SU-DHL-6 (cell line): ENCODE data around the gene TNFAIP8L1.

ENCODE experiments used
- CTCF ChIP-seq: fragments of 200-600 bp; sonication (generic); IDR thresholded peaks from one replicate; pipeline ENCODE4 v1.5.1; 2017; ENCODE audit warnings: antibody characterized with exemption, mild to moderate bottlenecking, low read length, moderate library complexity; ENCODE audit not compliant: insufficient read depth, poor library complexity, severe bottlenecking
- EZH2phosphoT487 ChIP-seq: fragments of 200-600 bp; sonication (generic), shearing (Covaris generic); conservative IDR thresholded peaks from 2 replicates; pipeline ENCODE4 v1.6.1; 2018; ENCODE audit warnings: mild to moderate bottlenecking, antibody characterized with exemption, low read length, moderate library complexity, mixed read lengths

- TF ChIP-seq CTCF (no peak), EZH2phosphoT487 (no peak)
These were observed 1.1 kb downstream of the TNFAIP8L1 start for GRCh38 chr19:4640247-4641000.
